NOMO-1 treated with DMSO at 0.1 percent for 48 hours (cell line): ENCODE measurements around the gene ARFGAP1.

Experiments used
- DNase-seq: peaks from one replicate; lab custom pipeline; 2025; ENCODE audit not compliant: unreplicated experiment; lab: John Stamatoyannopoulos, UW

The ARFGAP1 gene

GRCh38 chr20:63277466-63278272 is 5.1 kb downstream of the ARFGAP1 start:
- DNase-seq: no peak

- DNase-seq: no peak
Measured at GRCh38 chr20:63278661-63279060, 6.0 kb downstream of the ARFGAP1 start.

GRCh38 chr20:63279931-63280330 is 7.3 kb downstream of the ARFGAP1 start:
- no peak for DNase-seq

GRCh38 chr20:63280371-63280770 is 7.8 kb downstream of the ARFGAP1 start:
- no peak for DNase-seq

- DNase-seq: no peak
Measured at GRCh38 chr20:63280929-63281545, 8.4 kb downstream of the ARFGAP1 start.

- no peak for DNase-seq
Measured at GRCh38 chr20:63281742-63282665, 9.4 kb downstream of the ARFGAP1 start.

GRCh38 chr20:63282946-63283345 is 10.3 kb downstream of the ARFGAP1 start:
- no peak for DNase-seq

- no peak for DNase-seq
Measured at GRCh38 chr20:63283397-63284082, 10.9 kb downstream of the ARFGAP1 start.

- no peak for DNase-seq
Measured at GRCh38 chr20:63284083-63284440, 11.4 kb downstream of the ARFGAP1 start.

- DNase-seq: no peak
Measured at GRCh38 chr20:63284544-63284949, 11.9 kb downstream of the ARFGAP1 start.

- no peak for DNase-seq
Measured at GRCh38 chr20:63284981-63285524, 12.4 kb downstream of the ARFGAP1 start.

GRCh38 chr20:63285636-63286615 is 13.3 kb downstream of the ARFGAP1 start:
- DNase-seq: no peak

GRCh38 chr20:63286781-63287696 is 14.4 kb downstream of the ARFGAP1 start:
- no peak for DNase-seq

GRCh38 chr20:63287697-63288580 is 15.3 kb downstream of the ARFGAP1 start:
- no peak for DNase-seq

GRCh38 chr20:63288581-63289251 is 16.1 kb downstream of the ARFGAP1 start:
- no peak for DNase-seq

GRCh38 chr20:63289311-63290135 is 16.9 kb downstream of the ARFGAP1 start:
- DNase-seq: no peak
